ENCODE measurements around the gene OTUD3. TPM values are rescaled to one million over a fixed set of nuclear protein-coding genes. Genes with fewer than 3 reads are reported as not detected.

The OTUD3 gene
- total RNA-seq, 4 donors from 2014 or later: 5.8 to 8.2 (median 6.7) TPM

- intact Hi-C loops (cut with DNase I): no loop called here
- DNase-seq: no peak
- H3K4me3 ChIP-seq (replicated peaks in 1 of 3): no peak overlapping the region
- H3K36me3 ChIP-seq: no peaks in the 10 kb centered on the region
- no peaks in the 10 kb centered on the region for H3K4me1 ChIP-seq
- WGBS, 2 donors: 88 to 95% methylated on average over 2 of the region's 2 CpGs
- H3K9me3 ChIP-seq: no peaks in the 10 kb centered on the region
- no peak for TF ChIP-seq POLR2A (IDR thresholded peaks at IDR 0.05)
- TF ChIP-seq CTCF (IDR thresholded peaks at IDR 0.05): no peak
- H3K27ac ChIP-seq: no peak overlapping the region
- no peaks in the 10 kb centered on the region for H3K27me3 ChIP-seq
Measured at GRCh38 chr1:19942657-19943056, 60.5 kb downstream of the OTUD3 start.

- Histone ChIP-seq H3K4me3 (replicated peaks in 1 of 3) (no peak overlapping the region), H3K4me1 (no peaks in the 10 kb centered on the region), H3K9me3 (no peaks in the 10 kb centered on the region), H3K27me3 (no peaks in the 10 kb centered on the region), H3K27ac (no peak overlapping the region), H3K36me3 (no peaks in the 10 kb centered on the region)
- TF ChIP-seq CTCF (IDR thresholded peaks at IDR 0.05) (no peak), POLR2A (IDR thresholded peaks at IDR 0.05) (no peak)
- WGBS, 2 donors: 42 to 47% methylated on average over 2 of the region's 2 CpGs
- DNase-seq: no peak
- intact Hi-C loops (cut with DNase I): no loop called here
Measured at GRCh38 chr1:19945914-19946313, 63.7 kb downstream of the OTUD3 start.

GRCh38 chr1:19946331-19946751, 64.1 kb downstream of the OTUD3 start:
- H3K36me3 ChIP-seq: no peaks in the 10 kb centered on the region
- TF ChIP-seq POLR2A (IDR thresholded peaks at IDR 0.05) (no peak), CTCF (IDR thresholded peaks at IDR 0.05) (no peak)
- intact Hi-C loops (cut with DNase I): no loop called here
- no peaks in the 10 kb centered on the region for H3K27me3 ChIP-seq
- no peak overlapping the region for H3K27ac ChIP-seq
- 68 to 72% methylated on average over 6 of the region's 6 CpGs for WGBS, 2 donors
- H3K9me3 ChIP-seq: no peaks in the 10 kb centered on the region
- H3K4me1 ChIP-seq: no peaks in the 10 kb centered on the region
- H3K4me3 ChIP-seq (replicated peaks in 1 of 3): no peak overlapping the region
- no peak for DNase-seq

GRCh38 chr1:19946971-19947370, 64.8 kb downstream of the OTUD3 start:
- TF ChIP-seq POLR2A (IDR thresholded peaks at IDR 0.05) (no peak), CTCF (IDR thresholded peaks at IDR 0.05) (no peak)
- 76 to 86% methylated on average over 3 of the region's 3 CpGs for WGBS, 2 donors
- H3K27ac ChIP-seq: no peak overlapping the region
- intact Hi-C loops (cut with DNase I): no loop called here
- H3K4me1 ChIP-seq: no peaks in the 10 kb centered on the region
- no peaks in the 10 kb centered on the region for H3K27me3 ChIP-seq
- H3K9me3 ChIP-seq: no peaks in the 10 kb centered on the region
- H3K4me3 ChIP-seq (replicated peaks in 1 of 3): no peak overlapping the region
- no peak for DNase-seq
- no peaks in the 10 kb centered on the region for H3K36me3 ChIP-seq

GRCh38 chr1:19949016-19949415, 66.8 kb downstream of the OTUD3 start:
- no peaks in the 10 kb centered on the region for H3K27me3 ChIP-seq
- no peak overlapping the region for H3K27ac ChIP-seq
- no peak overlapping the region for H3K4me3 ChIP-seq (replicated peaks in 1 of 3)
- DNase-seq: no peak
- 55 to 58% methylated on average over 2 of the region's 2 CpGs for WGBS, 2 donors
- intact Hi-C loops (cut with DNase I): no loop called here
- H3K36me3 ChIP-seq: no peaks in the 10 kb centered on the region
- no peaks in the 10 kb centered on the region for H3K9me3 ChIP-seq
- TF ChIP-seq CTCF (IDR thresholded peaks at IDR 0.05): no peak
- no peak for TF ChIP-seq POLR2A (IDR thresholded peaks at IDR 0.05)
- H3K4me1 ChIP-seq: no peaks in the 10 kb centered on the region
